HUES6 (cell line): Measurements from ENCODE around the gene SSR1.
"Not testable (repeated sequence)": the region's sequence is repeated elsewhere in the genome, so short reads cannot be mapped to it uniquely, and the experiment has no call there.

Experiments used
- H3K27ac ChIP-seq: 2 replicates; pipeline ENCODE4 v1.7.0; 2013; ENCODE audit warnings: low read depth, mild to moderate bottlenecking, low read length, inconsistent platforms
- H3K27me3 ChIP-seq: 2 replicates; pipeline ENCODE4 v1.6.1; 2013; ENCODE audit warnings: low read length; ENCODE audit not compliant: control insufficient read depth, insufficient read depth
- H3K36me3 ChIP-seq: 2 replicates; pipeline ENCODE4 v1.6.1; 2013; ENCODE audit warnings: low read length; ENCODE audit not compliant: control insufficient read depth, insufficient read depth
- H3K4me1 ChIP-seq: 2 replicates; pipeline ENCODE4 v1.6.1; 2013; ENCODE audit warnings: low read length; ENCODE audit not compliant: control insufficient read depth, insufficient read depth
- H3K4me3 ChIP-seq: 2 replicates; pipeline ENCODE4 v1.5.1; 2013; ENCODE audit warnings: low read depth, low read length
- H3K9ac ChIP-seq: one replicate; pipeline ENCODE4 v1.6.1; 2013; ENCODE audit warnings: mild to moderate bottlenecking, low read length
- H3K9me3 ChIP-seq: 2 replicates; pipeline ENCODE4 v1.6.1; 2013; ENCODE audit warnings: low read depth, low read length; ENCODE audit not compliant: control insufficient read depth, insufficient read depth

The SSR1 gene

GRCh38 chr6:7335519-7335918 is 22.5 kb upstream of the SSR1 start:
- Histone ChIP-seq H3K36me3 (no peaks in the 10 kb centered on the region), H3K27ac (no peak overlapping the region), H3K4me3 (no peak overlapping the region), H3K4me1 (no peaks in the 10 kb centered on the region), H3K9me3 (no peaks in the 10 kb centered on the region), H3K27me3 (no peaks in the 10 kb centered on the region), H3K9ac (no peak overlapping the region)

- H3K4me3 ChIP-seq, result no peak overlapping the region
- no peak overlapping the region for H3K9ac ChIP-seq
- H3K9me3 ChIP-seq, result no peaks in the 10 kb centered on the region
- no peaks in the 10 kb centered on the region for H3K27me3 ChIP-seq
- no peaks in the 10 kb centered on the region for H3K4me1 ChIP-seq
- H3K36me3 ChIP-seq, result no peaks in the 10 kb centered on the region
- H3K27ac ChIP-seq, result no peak overlapping the region
These were observed 21.7 kb upstream of the SSR1 start for GRCh38 chr6:7334685-7335084.

- H3K27ac ChIP-seq, result no peak overlapping the region
- H3K9me3 ChIP-seq, result no peaks in the 10 kb centered on the region
- H3K9ac ChIP-seq, result no peak overlapping the region
- no peaks in the 10 kb centered on the region for H3K4me1 ChIP-seq
- no peaks in the 10 kb centered on the region for H3K27me3 ChIP-seq
- no peak overlapping the region for H3K4me3 ChIP-seq
- no peaks in the 10 kb centered on the region for H3K36me3 ChIP-seq
These were observed 19.2 kb upstream of the SSR1 start for GRCh38 chr6:7332090-7332745.

GRCh38 chr6:7331452-7331851 is 18.5 kb upstream of the SSR1 start:
- H3K27ac ChIP-seq, result no peak overlapping the region
- no peaks in the 10 kb centered on the region for H3K9me3 ChIP-seq
- no peaks in the 10 kb centered on the region for H3K4me1 ChIP-seq
- no peaks in the 10 kb centered on the region for H3K27me3 ChIP-seq
- no peaks in the 10 kb centered on the region for H3K36me3 ChIP-seq
- H3K9ac ChIP-seq, result no peak overlapping the region
- no peak overlapping the region for H3K4me3 ChIP-seq

- H3K27ac ChIP-seq, result no peak overlapping the region
- H3K9ac ChIP-seq, result no peak overlapping the region
- H3K4me1 ChIP-seq, result no peaks in the 10 kb centered on the region
These were observed 15.2 kb upstream of the SSR1 start for GRCh38 chr6:7328243-7328642.

GRCh38 chr6:7325750-7326149 is 12.8 kb upstream of the SSR1 start:
- H3K4me3 ChIP-seq, result no peak overlapping the region
- no peaks in the 10 kb centered on the region for H3K9me3 ChIP-seq
- H3K27ac ChIP-seq, result no peak overlapping the region

More at GRCh38 chr6:7328243-7328642, 15.2 kb upstream of the SSR1 start:
- Histone ChIP-seq H3K9me3 (no peaks in the 10 kb centered on the region), H3K36me3 (no peaks in the 10 kb centered on the region), H3K4me3 (no peak overlapping the region), H3K27me3 (no peaks in the 10 kb centered on the region)

GRCh38 chr6:7324520-7324919 is 11.5 kb upstream of the SSR1 start:
- no peak overlapping the region for H3K4me3 ChIP-seq
- H3K9ac ChIP-seq, result no peak overlapping the region
- H3K36me3 ChIP-seq, result no peaks in the 10 kb centered on the region
- H3K9me3 ChIP-seq, result no peaks in the 10 kb centered on the region
- no peak overlapping the region for H3K27ac ChIP-seq
- no peaks in the 10 kb centered on the region for H3K4me1 ChIP-seq
- no peaks in the 10 kb centered on the region for H3K27me3 ChIP-seq

More at GRCh38 chr6:7325750-7326149, 12.8 kb upstream of the SSR1 start:
- Histone ChIP-seq H3K4me1 (no peaks in the 10 kb centered on the region), H3K36me3 (no peaks in the 10 kb centered on the region), H3K9ac (no peak overlapping the region), H3K27me3 (no peaks in the 10 kb centered on the region)

- Histone ChIP-seq H3K4me3 (no peak overlapping the region), H3K9me3 (no peaks in the 10 kb centered on the region), H3K9ac (no peak overlapping the region), H3K36me3 (no peaks in the 10 kb centered on the region), H3K27me3 (no peaks in the 10 kb centered on the region), H3K27ac (no peak overlapping the region), H3K4me1 (no peaks in the 10 kb centered on the region)
These were observed 10.1 kb upstream of the SSR1 start for GRCh38 chr6:7323074-7323473.

- not testable (repeated sequence) for H3K27ac ChIP-seq, H3K9me3 ChIP-seq, H3K4me3 ChIP-seq, H3K36me3 ChIP-seq, H3K9ac ChIP-seq, H3K4me1 ChIP-seq, H3K27me3 ChIP-seq
These were observed 8.9 kb upstream of the SSR1 start for GRCh38 chr6:7321866-7322265.

GRCh38 chr6:7319406-7319805 is 6.4 kb upstream of the SSR1 start:
- not testable (repeated sequence) for H3K9me3 ChIP-seq, H3K4me1 ChIP-seq, H3K4me3 ChIP-seq, H3K27ac ChIP-seq, H3K9ac ChIP-seq, H3K27me3 ChIP-seq, H3K36me3 ChIP-seq

GRCh38 chr6:7317538-7317937 is 4.5 kb upstream of the SSR1 start:
- no peaks in the 10 kb centered on the region for H3K36me3 ChIP-seq
- no peak overlapping the region for H3K4me3 ChIP-seq
- no peak overlapping the region for H3K27ac ChIP-seq

More at GRCh38 chr6:7317538-7317937, 4.5 kb upstream of the SSR1 start:
- Histone ChIP-seq H3K4me1 (no peaks in the 10 kb centered on the region), H3K27me3 (no peaks in the 10 kb centered on the region), H3K9ac (no peak overlapping the region), H3K9me3 (no peaks in the 10 kb centered on the region)
